ENCODE data around the gene MRPL36. TPM values are rescaled to one million over a fixed set of nuclear protein-coding genes. Genes with fewer than 3 reads are reported as not detected.

MRPL36 gene
- total RNA-seq, 1 experiment from 2014 or later = 61.2 TPM

- Mint-ChIP-seq H3K27ac (no peak overlapping the region), H3K27me3 (ENCODE audit: low read depth) (no peaks in the 10 kb centered on the region), H3K4me1 (no peaks in the 10 kb centered on the region), H3K4me3 (no peak overlapping the region), H3K9me3 (peaks cover 4% of the 10 kb centered on the region), H3K36me3 (no peaks in the 10 kb centered on the region)
- DNase-seq (ENCODE audit: low spot score) = no peak
- TF ChIP-seq, protein P1, sequence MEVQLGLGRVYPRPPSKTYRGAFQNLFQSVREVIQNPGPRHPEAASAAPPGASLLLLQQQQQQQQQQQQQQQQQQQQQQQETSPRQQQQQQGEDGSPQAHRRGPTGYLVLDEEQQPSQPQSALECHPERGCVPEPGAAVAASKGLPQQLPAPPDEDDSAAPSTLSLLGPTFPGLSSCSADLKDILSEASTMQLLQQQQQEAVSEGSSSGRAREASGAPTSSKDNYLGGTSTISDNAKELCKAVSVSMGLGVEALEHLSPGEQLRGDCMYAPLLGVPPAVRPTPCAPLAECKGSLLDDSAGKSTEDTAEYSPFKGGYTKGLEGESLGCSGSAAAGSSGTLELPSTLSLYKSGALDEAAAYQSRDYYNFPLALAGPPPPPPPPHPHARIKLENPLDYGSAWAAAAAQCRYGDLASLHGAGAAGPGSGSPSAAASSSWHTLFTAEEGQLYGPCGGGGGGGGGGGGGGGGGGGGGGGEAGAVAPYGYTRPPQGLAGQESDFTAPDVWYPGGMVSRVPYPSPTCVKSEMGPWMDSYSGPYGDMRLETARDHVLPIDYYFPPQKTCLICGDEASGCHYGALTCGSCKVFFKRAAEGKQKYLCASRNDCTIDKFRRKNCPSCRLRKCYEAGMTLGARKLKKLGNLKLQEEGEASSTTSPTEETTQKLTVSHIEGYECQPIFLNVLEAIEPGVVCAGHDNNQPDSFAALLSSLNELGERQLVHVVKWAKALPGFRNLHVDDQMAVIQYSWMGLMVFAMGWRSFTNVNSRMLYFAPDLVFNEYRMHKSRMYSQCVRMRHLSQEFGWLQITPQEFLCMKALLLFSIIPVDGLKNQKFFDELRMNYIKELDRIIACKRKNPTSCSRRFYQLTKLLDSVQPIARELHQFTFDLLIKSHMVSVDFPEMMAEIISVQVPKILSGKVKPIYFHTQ (CRISPR knock-in tag; IDR thresholded peaks at IDR 0.05) = no peak
- TF ChIP-seq HMGA2 (CRISPR knock-in tag; IDR thresholded peaks at IDR 0.05) (no peak), TEAD1 (CRISPR knock-in tag; IDR thresholded peaks at IDR 0.05) (no peak), ETV6 (CRISPR knock-in tag; IDR thresholded peaks at IDR 0.05) (no peak), ZNF219 (CRISPR knock-in tag; IDR thresholded peaks at IDR 0.05; ENCODE audit: borderline replicate concordance) (no peak), NR2C2 (CRISPR knock-in tag; IDR thresholded peaks at IDR 0.05) (no peak)
- TF ChIP-seq, protein P2, sequence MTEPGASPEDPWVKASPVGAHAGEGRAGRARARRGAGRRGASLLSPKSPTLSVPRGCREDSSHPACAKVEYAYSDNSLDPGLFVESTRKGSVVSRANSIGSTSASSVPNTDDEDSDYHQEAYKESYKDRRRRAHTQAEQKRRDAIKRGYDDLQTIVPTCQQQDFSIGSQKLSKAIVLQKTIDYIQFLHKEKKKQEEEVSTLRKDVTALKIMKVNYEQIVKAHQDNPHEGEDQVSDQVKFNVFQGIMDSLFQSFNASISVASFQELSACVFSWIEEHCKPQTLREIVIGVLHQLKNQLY (CRISPR knock-in tag; IDR thresholded peaks at IDR 0.05) = no peak
- POLR2A ChIA-PET = no interaction called here
- no peak for ATAC-seq
- CTCF ChIA-PET = no interaction called here
Observed at GRCh38 chr5:1780614-1780930, 19.1 kb downstream of the MRPL36 start.

- H3K36me3 Mint-ChIP-seq = no peaks in the 10 kb centered on the region
- peaks cover 9% of the 10 kb centered on the region for H3K9me3 Mint-ChIP-seq
- H3K27ac Mint-ChIP-seq = no peak overlapping the region
- H3K4me1 Mint-ChIP-seq = no peaks in the 10 kb centered on the region
- H3K4me3 Mint-ChIP-seq = no peak overlapping the region
- H3K27me3 Mint-ChIP-seq (ENCODE audit: low read depth) = no peaks in the 10 kb centered on the region
- DNase-seq (ENCODE audit: low spot score) (no peak), ATAC-seq (no peak)
- ChIA-PET POLR2A (no interaction called here), CTCF (interaction anchor here (0.9 kb wide), 1 partner anchor 29 kb away, joined by 3 read pairs; no protein-coding TSS in a partner anchor)
- TF ChIP-seq PRRX2 (CRISPR knock-in tag; IDR thresholded peaks at IDR 0.05) = no peak
- no peak for TF ChIP-seq ZNF138 (CRISPR knock-in tag; conservative IDR thresholded peaks at IDR 0.05)
- TF ChIP-seq HMGXB4 (CRISPR knock-in tag; IDR thresholded peaks at IDR 0.05) = no peak
- no peak for TF ChIP-seq ZNF263 (CRISPR knock-in tag; IDR thresholded peaks at IDR 0.05; ENCODE audit: low read depth)
- no peak for TF ChIP-seq CREB1 (CRISPR knock-in tag; IDR thresholded peaks at IDR 0.05)
- TF ChIP-seq PRDM15 (CRISPR knock-in tag; IDR thresholded peaks at IDR 0.05) = no peak
- TF ChIP-seq, protein P1 (CRISPR knock-in tag; IDR thresholded peaks at IDR 0.05) = no peak
- TF ChIP-seq ZNF416 (CRISPR knock-in tag; IDR thresholded peaks at IDR 0.05) = no peak
- TF ChIP-seq, protein P3, sequence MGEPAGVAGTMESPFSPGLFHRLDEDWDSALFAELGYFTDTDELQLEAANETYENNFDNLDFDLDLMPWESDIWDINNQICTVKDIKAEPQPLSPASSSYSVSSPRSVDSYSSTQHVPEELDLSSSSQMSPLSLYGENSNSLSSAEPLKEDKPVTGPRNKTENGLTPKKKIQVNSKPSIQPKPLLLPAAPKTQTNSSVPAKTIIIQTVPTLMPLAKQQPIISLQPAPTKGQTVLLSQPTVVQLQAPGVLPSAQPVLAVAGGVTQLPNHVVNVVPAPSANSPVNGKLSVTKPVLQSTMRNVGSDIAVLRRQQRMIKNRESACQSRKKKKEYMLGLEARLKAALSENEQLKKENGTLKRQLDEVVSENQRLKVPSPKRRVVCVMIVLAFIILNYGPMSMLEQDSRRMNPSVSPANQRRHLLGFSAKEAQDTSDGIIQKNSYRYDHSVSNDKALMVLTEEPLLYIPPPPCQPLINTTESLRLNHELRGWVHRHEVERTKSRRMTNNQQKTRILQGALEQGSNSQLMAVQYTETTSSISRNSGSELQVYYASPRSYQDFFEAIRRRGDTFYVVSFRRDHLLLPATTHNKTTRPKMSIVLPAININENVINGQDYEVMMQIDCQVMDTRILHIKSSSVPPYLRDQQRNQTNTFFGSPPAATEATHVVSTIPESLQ (CRISPR knock-in tag; IDR thresholded peaks at IDR 0.05) = no peak
- TF ChIP-seq SP1 (CRISPR knock-in tag; conservative IDR thresholded peaks at IDR 0.05) = no peak
- TF ChIP-seq USF2 (CRISPR knock-in tag; IDR thresholded peaks at IDR 0.05) = no peak
- TF ChIP-seq NFE2L1 (CRISPR knock-in tag; IDR thresholded peaks at IDR 0.05) = no peak
- TF ChIP-seq ZNF232 (CRISPR knock-in tag; IDR thresholded peaks at IDR 0.05) = no peak
- TF ChIP-seq MXD4 (CRISPR knock-in tag; IDR thresholded peaks at IDR 0.05; ENCODE audit: borderline replicate concordance) = no peak
Observed at GRCh38 chr5:1779782-1780613, 19.6 kb downstream of the MRPL36 start.
